Gastroesophageal sphincter (tissue), 3 donors: Measurements from ENCODE around the gene NUP133.

Experiments used
- EP300 ChIP-seq: sonication (generic); formaldehyde crosslinking; IDR thresholded peaks from one replicate; pipeline ENCODE4 v1.6.1; 2017; ENCODE audit warnings: antibody characterized with exemption, mild to moderate bottlenecking
- POLR2A ChIP-seq, 2 donors: fragments of 450-650 bp; IDR thresholded peaks; one replicate each; pipeline ENCODE4 v1.6.1; 2017; ENCODE audit warnings: antibody characterized with exemption in 2 of 2, mild to moderate bottlenecking in 2 of 2, moderate library complexity in 1 of 2
- TF ChIP-seq, protein P1 (sequence below), 4 experiments: fragments of 200-600 bp in 2 of 4; fragments of 450-650 bp in 2 of 4; sonication (generic) in 1 of 4; IDR thresholded peaks; one replicate each; pipeline ENCODE4 v1.5.1; 2017 to 2019; ENCODE audit warnings: antibody characterized with exemption in 4 of 4, mild to moderate bottlenecking in 2 of 4, moderate library complexity in 2 of 4

DNA sequence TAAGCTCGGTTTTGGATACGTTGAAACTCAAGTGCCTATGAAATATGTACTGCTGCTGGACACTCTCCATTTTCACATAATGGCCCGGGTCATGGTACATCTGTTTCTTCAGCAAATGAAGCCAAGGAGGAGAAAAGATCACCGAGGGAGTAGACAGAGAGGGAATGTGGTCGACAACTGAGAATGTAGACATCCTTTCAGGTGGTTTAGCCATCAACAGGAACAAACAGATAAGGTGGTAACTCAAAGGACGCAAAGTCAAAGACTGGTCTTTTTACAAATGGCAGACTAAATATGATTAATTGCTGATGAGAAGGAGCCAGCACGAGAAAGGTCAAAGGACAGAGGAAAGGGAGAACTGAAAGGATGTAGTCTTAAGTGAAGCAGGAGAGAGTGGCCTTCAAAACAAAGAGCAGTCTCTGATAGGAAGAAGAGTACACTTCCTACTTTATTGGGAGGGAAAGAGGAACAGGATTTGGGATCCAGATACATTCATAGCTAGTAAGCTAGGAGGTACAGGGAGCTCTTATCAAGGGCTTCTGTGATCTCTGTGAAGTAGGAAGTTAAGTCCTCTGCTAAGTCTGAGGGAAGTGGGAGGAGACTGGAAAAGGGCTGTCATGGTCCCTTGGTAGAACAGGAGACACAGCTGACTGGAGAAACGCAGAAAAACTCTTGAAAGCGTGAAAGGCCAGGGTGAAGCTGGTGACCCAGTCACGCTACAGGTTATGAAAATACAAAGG is 28.3 kb downstream of the NUP133 start:
- TF ChIP-seq, protein P1, sequence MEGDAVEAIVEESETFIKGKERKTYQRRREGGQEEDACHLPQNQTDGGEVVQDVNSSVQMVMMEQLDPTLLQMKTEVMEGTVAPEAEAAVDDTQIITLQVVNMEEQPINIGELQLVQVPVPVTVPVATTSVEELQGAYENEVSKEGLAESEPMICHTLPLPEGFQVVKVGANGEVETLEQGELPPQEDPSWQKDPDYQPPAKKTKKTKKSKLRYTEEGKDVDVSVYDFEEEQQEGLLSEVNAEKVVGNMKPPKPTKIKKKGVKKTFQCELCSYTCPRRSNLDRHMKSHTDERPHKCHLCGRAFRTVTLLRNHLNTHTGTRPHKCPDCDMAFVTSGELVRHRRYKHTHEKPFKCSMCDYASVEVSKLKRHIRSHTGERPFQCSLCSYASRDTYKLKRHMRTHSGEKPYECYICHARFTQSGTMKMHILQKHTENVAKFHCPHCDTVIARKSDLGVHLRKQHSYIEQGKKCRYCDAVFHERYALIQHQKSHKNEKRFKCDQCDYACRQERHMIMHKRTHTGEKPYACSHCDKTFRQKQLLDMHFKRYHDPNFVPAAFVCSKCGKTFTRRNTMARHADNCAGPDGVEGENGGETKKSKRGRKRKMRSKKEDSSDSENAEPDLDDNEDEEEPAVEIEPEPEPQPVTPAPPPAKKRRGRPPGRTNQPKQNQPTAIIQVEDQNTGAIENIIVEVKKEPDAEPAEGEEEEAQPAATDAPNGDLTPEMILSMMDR (IDR thresholded peaks at IDR 0.05), result no peak
- TF ChIP-seq EP300 (no peak), POLR2A (IDR thresholded peaks at IDR 0.05) (no peak)
